WERI-Rb-1 (cell line): Measurements from ENCODE around the gene TRPC4.

Experiments
- DNase-seq: peaks from one replicate; pipeline ENCODE4 v3.0.0-alpha.2; 2020
- H3K27ac ChIP-seq: fragments of 250-450 bp; sonication (Bioruptor Pico); 2 replicates; pipeline ENCODE4 v1.5.1; 2020; ENCODE audit warnings: mild to moderate bottlenecking, moderate library complexity
- H3K27me3 ChIP-seq: fragments of 250-450 bp; sonication (Bioruptor Pico); 2 replicates; pipeline ENCODE4 v1.5.1; 2021; ENCODE audit warnings: mild to moderate bottlenecking, low read depth, moderate library complexity; ENCODE audit not compliant: insufficient read depth, severe bottlenecking
- H3K36me3 ChIP-seq: fragments of 250-450 bp; sonication (Bioruptor Pico); 2 replicates; pipeline ENCODE4 v1.5.1; 2020; ENCODE audit warnings: mild to moderate bottlenecking, moderate library complexity
- H3K4me3 ChIP-seq: 2 replicates; pipeline ENCODE4 v1.5.1; 2011; ENCODE audit warnings: low read depth, mild to moderate bottlenecking, control low read depth, low read length
- H3K9me3 ChIP-seq: fragments of 250-450 bp; sonication (Bioruptor Pico); 2 replicates; pipeline ENCODE4 v1.5.1; 2021; ENCODE audit warnings: mild to moderate bottlenecking, moderate library complexity; ENCODE audit not compliant: severe bottlenecking
- TF ChIP-seq, protein P1 (sequence below): IDR thresholded peaks from 2 replicates; pipeline ENCODE4 v1.5.1; 2011; ENCODE audit warnings: low read depth, mild to moderate bottlenecking, control low read depth, inconsistent platforms, low read length

The TRPC4 gene

DNA sequence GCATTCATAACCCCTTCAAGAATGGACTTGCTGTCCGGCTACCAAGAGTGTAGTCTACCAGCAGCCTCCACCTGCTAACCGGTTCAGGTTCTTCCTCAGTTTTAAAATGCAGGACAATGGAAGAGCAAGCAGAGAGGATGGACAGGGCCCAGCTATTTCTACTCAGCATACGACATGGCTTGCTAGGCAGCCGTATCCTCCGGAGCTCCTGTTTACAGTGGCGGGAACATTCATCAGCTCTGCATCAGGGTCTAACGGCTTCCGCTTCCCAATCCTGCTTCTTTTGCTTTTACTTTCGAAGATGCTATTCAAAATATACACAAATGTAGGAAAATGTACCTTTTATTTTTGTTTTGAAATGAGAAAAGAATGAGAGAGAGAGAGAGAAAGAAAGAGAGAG is 118.5 kb downstream of the TRPC4 start:
- no peaks in the 10 kb centered on the region for H3K9me3 ChIP-seq
- H3K27me3 ChIP-seq = no peaks in the 10 kb centered on the region
- H3K27ac ChIP-seq = no peak overlapping the region
- H3K4me3 ChIP-seq = no peak overlapping the region
- H3K36me3 ChIP-seq = no peaks in the 10 kb centered on the region
- TF ChIP-seq, protein P1, sequence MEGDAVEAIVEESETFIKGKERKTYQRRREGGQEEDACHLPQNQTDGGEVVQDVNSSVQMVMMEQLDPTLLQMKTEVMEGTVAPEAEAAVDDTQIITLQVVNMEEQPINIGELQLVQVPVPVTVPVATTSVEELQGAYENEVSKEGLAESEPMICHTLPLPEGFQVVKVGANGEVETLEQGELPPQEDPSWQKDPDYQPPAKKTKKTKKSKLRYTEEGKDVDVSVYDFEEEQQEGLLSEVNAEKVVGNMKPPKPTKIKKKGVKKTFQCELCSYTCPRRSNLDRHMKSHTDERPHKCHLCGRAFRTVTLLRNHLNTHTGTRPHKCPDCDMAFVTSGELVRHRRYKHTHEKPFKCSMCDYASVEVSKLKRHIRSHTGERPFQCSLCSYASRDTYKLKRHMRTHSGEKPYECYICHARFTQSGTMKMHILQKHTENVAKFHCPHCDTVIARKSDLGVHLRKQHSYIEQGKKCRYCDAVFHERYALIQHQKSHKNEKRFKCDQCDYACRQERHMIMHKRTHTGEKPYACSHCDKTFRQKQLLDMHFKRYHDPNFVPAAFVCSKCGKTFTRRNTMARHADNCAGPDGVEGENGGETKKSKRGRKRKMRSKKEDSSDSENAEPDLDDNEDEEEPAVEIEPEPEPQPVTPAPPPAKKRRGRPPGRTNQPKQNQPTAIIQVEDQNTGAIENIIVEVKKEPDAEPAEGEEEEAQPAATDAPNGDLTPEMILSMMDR = no peak
- no peak for DNase-seq

DNA sequence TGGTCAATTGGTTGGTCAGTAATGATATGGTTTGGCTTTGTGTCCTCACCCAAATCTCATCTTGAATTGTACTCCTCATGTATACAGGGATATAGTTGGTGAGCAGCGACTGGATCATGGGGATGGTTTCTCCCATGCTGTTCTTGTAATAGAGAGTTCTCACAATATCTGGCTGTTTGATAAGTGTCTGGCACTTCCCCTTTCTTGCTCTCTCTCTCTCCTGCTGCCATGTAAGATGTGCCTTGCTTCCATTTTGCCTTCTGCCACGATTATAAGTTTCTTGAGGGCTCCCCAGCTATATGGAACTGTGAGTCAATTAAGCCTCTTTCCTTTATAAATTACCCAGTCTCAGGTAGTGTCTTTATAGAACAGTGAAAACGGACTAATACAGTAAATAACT is 120.7 kb downstream of the TRPC4 start:
- TF ChIP-seq, protein P1 = no peak
- Histone ChIP-seq H3K9me3 (no peaks in the 10 kb centered on the region), H3K27ac (no peak overlapping the region), H3K4me3 (no peak overlapping the region), H3K27me3 (no peaks in the 10 kb centered on the region), H3K36me3 (no peaks in the 10 kb centered on the region)
- no peak for DNase-seq

DNA sequence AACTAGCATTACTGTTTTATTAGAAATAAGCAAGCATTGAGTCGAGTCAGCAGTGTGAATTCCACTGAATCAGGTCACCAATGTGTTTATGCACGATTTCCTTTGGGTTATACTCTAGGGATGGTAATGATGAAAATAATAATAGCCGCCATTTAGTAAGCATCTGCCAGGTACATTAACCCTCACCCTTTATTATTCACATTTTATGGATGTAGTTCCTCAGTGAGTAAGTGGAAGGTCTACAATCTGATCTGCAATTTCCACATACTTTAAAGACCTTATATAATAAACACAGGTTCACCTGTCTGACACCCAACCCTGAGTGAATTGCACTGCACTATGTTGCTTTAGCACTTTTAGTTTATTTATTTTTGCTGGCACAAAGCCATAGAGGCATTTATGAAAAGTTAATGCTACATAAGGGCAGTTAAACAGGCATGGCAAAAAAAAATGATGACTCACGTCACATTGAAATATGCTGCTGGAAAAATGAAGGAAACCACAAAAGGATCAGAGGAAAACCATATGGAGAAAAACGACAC is 122.4 kb downstream of the TRPC4 start:
- no peak overlapping the region for H3K27ac ChIP-seq
- H3K36me3 ChIP-seq = no peaks in the 10 kb centered on the region
- no peaks in the 10 kb centered on the region for H3K27me3 ChIP-seq
- no peaks in the 10 kb centered on the region for H3K9me3 ChIP-seq
- no peak for DNase-seq
- no peak overlapping the region for H3K4me3 ChIP-seq
- TF ChIP-seq, protein P1 = no peak

DNA sequence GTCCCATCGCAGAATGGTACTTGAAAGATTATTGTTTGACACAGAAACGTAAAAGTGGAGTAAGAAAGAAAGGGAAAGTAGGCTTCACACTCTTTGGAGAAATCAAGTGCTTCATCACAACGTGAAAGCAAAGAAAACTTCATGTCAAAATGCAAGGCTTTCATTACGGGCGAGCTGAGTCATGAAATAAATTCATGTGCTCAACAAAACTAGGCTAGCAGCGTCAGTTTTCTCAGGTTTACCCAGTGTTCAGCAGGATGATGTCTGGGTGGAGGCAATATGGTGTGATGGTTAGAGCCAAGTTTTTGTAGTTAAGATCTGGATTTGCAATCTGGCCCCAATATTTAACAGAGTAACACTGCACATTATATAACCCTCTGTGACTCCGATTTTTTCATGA is 128.0 kb downstream of the TRPC4 start:
- Histone ChIP-seq H3K27ac (no peak overlapping the region), H3K4me3 (no peak overlapping the region), H3K36me3 (no peaks in the 10 kb centered on the region), H3K9me3 (no peaks in the 10 kb centered on the region), H3K27me3 (no peaks in the 10 kb centered on the region)
- TF ChIP-seq, protein P1 = no peak
- no peak for DNase-seq

DNA sequence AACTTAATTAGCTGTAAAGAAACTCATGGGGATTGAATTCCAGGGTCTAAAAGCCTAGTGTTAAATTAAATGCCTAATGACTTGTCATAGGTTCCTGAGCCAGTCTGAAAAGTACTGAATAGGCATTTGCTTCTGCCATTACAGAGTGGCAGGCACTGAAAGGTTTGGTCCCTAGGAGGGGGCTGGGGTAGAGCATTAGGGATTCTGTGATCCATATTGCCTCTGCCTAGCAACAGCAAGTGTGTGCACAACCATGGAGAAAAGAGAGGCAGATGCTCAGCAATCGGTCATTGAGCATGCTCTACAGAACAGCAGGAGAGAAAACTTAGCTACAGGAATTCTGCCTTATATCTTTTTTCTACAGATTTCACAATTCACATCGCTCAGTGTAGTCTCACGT is 133.5 kb downstream of the TRPC4 start:
- Histone ChIP-seq H3K4me3 (no peak overlapping the region), H3K27me3 (no peaks in the 10 kb centered on the region), H3K27ac (no peak overlapping the region), H3K36me3 (no peaks in the 10 kb centered on the region), H3K9me3 (no peaks in the 10 kb centered on the region)
- DNase-seq = no peak
- TF ChIP-seq, protein P1 = no peak

DNA sequence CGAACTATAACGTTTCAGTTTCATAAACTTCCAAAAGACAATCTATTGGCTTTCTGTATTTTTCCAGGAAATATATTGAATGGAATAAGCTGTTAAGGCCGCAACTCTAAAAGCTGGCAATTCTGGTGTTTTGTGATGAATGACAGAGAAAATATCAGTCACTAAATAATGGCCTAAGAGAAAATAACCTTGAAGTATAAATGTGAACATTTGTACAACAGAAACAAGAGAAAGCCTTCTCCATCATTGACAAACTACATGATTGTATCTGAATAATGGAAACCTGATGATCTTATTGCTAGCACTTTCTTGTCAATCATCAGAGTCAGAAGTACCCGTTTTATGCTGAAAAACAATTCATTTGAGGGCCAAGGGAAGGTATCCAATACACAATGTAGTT is 134.3 kb downstream of the TRPC4 start:
- DNase-seq = no peak
- Histone ChIP-seq H3K9me3 (no peaks in the 10 kb centered on the region), H3K27ac (no peak overlapping the region), H3K27me3 (no peaks in the 10 kb centered on the region), H3K36me3 (no peaks in the 10 kb centered on the region), H3K4me3 (no peak overlapping the region)
- TF ChIP-seq, protein P1 = no peak
